Activated CD4-positive, alpha-beta T cell treated with anti-CD3 and anti-CD28 coated beads for 36 hours (primary cell): ENCODE results near the gene SERPINA10. TPM values are rescaled to one million over a fixed set of nuclear protein-coding genes. Genes with fewer than 3 reads are reported as not detected.
"Not testable (repeated sequence)": the region's sequence is repeated elsewhere in the genome, so short reads cannot be mapped to it uniquely, and the experiment has no call there.

Source experiments
- ATAC-seq: fragments of 200-7000 bp; cut with Tn5 transposase; one replicate; pipeline ENCODE4 v1.10.0; 2021; ENCODE audit warnings: mild to moderate bottlenecking, moderate library complexity
- CTCF ChIA-PET: fragments of 350-600 bp; sonication (Branson Sonifier 250); formaldehyde crosslinking; loops from one replicate; lab custom pipeline; 2021; ENCODE audit warnings: antibody characterized with exemption; lab: Charles Lee
- POLR2A ChIA-PET: fragments of 350-600 bp; sonication (Branson Sonifier 250); formaldehyde crosslinking; loops from one replicate; lab custom pipeline; 2021; ENCODE audit warnings: antibody characterized with exemption, inconsistent platforms; lab: Charles Lee
- DNase-seq: peaks from one replicate; pipeline ENCODE4 v3.0.0-alpha.2; 2020
- H3K27ac Mint-ChIP-seq: one replicate; pipeline ENCODE4 v1.8.0; 2021; ENCODE audit warnings: mixed read lengths
- H3K27me3 Mint-ChIP-seq: one replicate; pipeline ENCODE4 v1.8.0; 2021; ENCODE audit warnings: mixed read lengths
- H3K36me3 Mint-ChIP-seq: one replicate; pipeline ENCODE4 v1.8.0; 2021; ENCODE audit warnings: low read depth, mixed read lengths
- H3K4me1 Mint-ChIP-seq: one replicate; pipeline ENCODE4 v1.8.0; 2021; ENCODE audit warnings: mixed read lengths
- H3K4me3 Mint-ChIP-seq: one replicate; pipeline ENCODE4 v1.8.0; 2021; ENCODE audit warnings: mild to moderate bottlenecking, moderate library complexity, mixed read lengths
- H3K9me3 Mint-ChIP-seq: one replicate; pipeline ENCODE4 v1.8.0; 2021; ENCODE audit warnings: low read depth, mixed read lengths
- intact Hi-C, 2 experiments: fragments of 100-400 bp; cut with DNase I in 1 of 2; cut with micrococcal nuclease in 1 of 2; formaldehyde crosslinking; loops; one replicate each; pipeline versions ENCODE4 v1.14.2 to v1.15.1; 2022 to 2024; cut with DNase I, micrococcal nuclease
- total RNA-seq, 2 experiments: library from RNA; stranded (reverse); gene quantifications; one replicate each; pipeline ENCODE4 v1.2.3, GENCODE V29; 2021

Gene SERPINA10
- total RNA-seq, 2 experiments from 2014 or later, result not detected

GRCh38 chr14:94312481-94313246, 19.6 kb upstream of the SERPINA10 start:
- Mint-ChIP-seq H3K27me3 (peaks cover 5% of the 10 kb centered on the region), H3K4me1 (no peaks in the 10 kb centered on the region), H3K9me3 (peaks cover 3% of the 10 kb centered on the region), H3K27ac (no peak overlapping the region), H3K4me3 (no peak overlapping the region), H3K36me3 (peaks cover 9% of the 10 kb centered on the region)
- POLR2A ChIA-PET, result no interaction called here
- CTCF ChIA-PET, result interaction anchor here (0.8 kb wide), 1 partner anchor 16 kb away, joined by 3 read pairs; no protein-coding TSS in a partner anchor
- ATAC-seq (no peak), DNase-seq (no peak)
- intact Hi-C loops, result no loop called here

- Mint-ChIP-seq H3K36me3 (peaks cover 9% of the 10 kb centered on the region), H3K4me1 (no peaks in the 10 kb centered on the region), H3K27me3 (peaks cover 5% of the 10 kb centered on the region), H3K9me3 (peaks cover 7% of the 10 kb centered on the region), H3K4me3 (no peak overlapping the region), H3K27ac (no peak overlapping the region)
- DNase-seq (no peak), ATAC-seq (no peak)
- ChIA-PET POLR2A (no interaction called here), CTCF (no interaction called here)
- intact Hi-C loops, result no loop called here
Measured at GRCh38 chr14:94310248-94310647, 17.2 kb upstream of the SERPINA10 start.

- no peaks in the 10 kb centered on the region for H3K4me1 Mint-ChIP-seq
- peaks cover 5% of the 10 kb centered on the region for H3K27me3 Mint-ChIP-seq
- H3K9me3 Mint-ChIP-seq, result peaks cover 7% of the 10 kb centered on the region
- POLR2A ChIA-PET, result no interaction called here
- peaks cover 9% of the 10 kb centered on the region for H3K36me3 Mint-ChIP-seq
- H3K4me3 Mint-ChIP-seq, result no peak overlapping the region
- no peak overlapping the region for H3K27ac Mint-ChIP-seq
- CTCF ChIA-PET, result no interaction called here
- DNase-seq (no peak), ATAC-seq (no peak)
- intact Hi-C loops, result loop anchor here (5.0 kb wide), 2 partner anchors 172 to 177 kb away; no protein-coding TSS in a partner anchor
Measured at GRCh38 chr14:94309721-94310120, 16.7 kb upstream of the SERPINA10 start.

- DNase-seq (no peak), ATAC-seq (no peak)
- peaks cover 7% of the 10 kb centered on the region for H3K9me3 Mint-ChIP-seq
- POLR2A ChIA-PET, result no interaction called here
- no peaks in the 10 kb centered on the region for H3K4me1 Mint-ChIP-seq
- peaks cover 9% of the 10 kb centered on the region for H3K36me3 Mint-ChIP-seq
- no peak overlapping the region for H3K4me3 Mint-ChIP-seq
- no peak overlapping the region for H3K27ac Mint-ChIP-seq
- CTCF ChIA-PET, result interaction anchor here (1.5 to 2.5 kb wide), 4 partner anchors 13 to 176 kb away, joined by 3 to 10 read pairs (median 6); partner anchors contain the start of gene SERPINA10
- H3K27me3 Mint-ChIP-seq, result peaks cover 5% of the 10 kb centered on the region
- intact Hi-C loops, result loop anchor here (1.0 to 5.0 kb wide), 3 partner anchors 170 to 271 kb away; no protein-coding TSS in a partner anchor
Measured at GRCh38 chr14:94307410-94307992, 14.4 kb upstream of the SERPINA10 start.

- CTCF ChIA-PET, result interaction anchor here (0.6 to 2.5 kb wide), 7 partner anchors 12 to 332 kb away, joined by 3 to 10 read pairs (median 4); partner anchors contain the start of gene SERPINA10
- no peak for ATAC-seq
- Mint-ChIP-seq H3K27me3 (peaks cover 5% of the 10 kb centered on the region), H3K27ac (no peak overlapping the region), H3K4me1 (no peaks in the 10 kb centered on the region), H3K9me3 (peaks cover 7% of the 10 kb centered on the region), H3K36me3 (peaks cover 9% of the 10 kb centered on the region), H3K4me3 (no peak overlapping the region)
- no peak for DNase-seq
- intact Hi-C loops, result loop anchor here (5.0 kb wide), 2 partner anchors 169 to 174 kb away; no protein-coding TSS in a partner anchor
- POLR2A ChIA-PET, result no interaction called here
Measured at GRCh38 chr14:94306047-94306978, 13.2 kb upstream of the SERPINA10 start.

- peaks cover 5% of the 10 kb centered on the region for H3K27me3 Mint-ChIP-seq
- DNase-seq, result no peak
- H3K9me3 Mint-ChIP-seq, result peaks cover 7% of the 10 kb centered on the region
- peaks cover 9% of the 10 kb centered on the region for H3K36me3 Mint-ChIP-seq
- intact Hi-C loops, result loop anchor here (5.0 kb wide), 2 partner anchors 168 to 173 kb away; no protein-coding TSS in a partner anchor
- no peak overlapping the region for H3K27ac Mint-ChIP-seq
- ChIA-PET CTCF (interaction anchor here (0.6 to 2.5 kb wide), 7 partner anchors 11 to 333 kb away, joined by 3 to 6 read pairs (median 4); partner anchors contain the start of gene SERPINA10), POLR2A (no interaction called here)
- no peaks in the 10 kb centered on the region for H3K4me1 Mint-ChIP-seq
- H3K4me3 Mint-ChIP-seq, result no peak overlapping the region
- ATAC-seq, result no peak
Measured at GRCh38 chr14:94305620-94306019, 12.6 kb upstream of the SERPINA10 start.

- intact Hi-C loops, result no loop called here
- CTCF ChIA-PET, result interaction anchor here (0.5 to 0.9 kb wide), 3 partner anchors 26 to 245 kb away, joined by 3 to 4 read pairs (median 3); no protein-coding TSS in a partner anchor
- POLR2A ChIA-PET, result no interaction called here
- Mint-ChIP-seq H3K36me3 (peaks cover 9% of the 10 kb centered on the region), H3K27me3 (peaks cover 5% of the 10 kb centered on the region), H3K27ac (no peak overlapping the region), H3K9me3 (peaks cover 10% of the 10 kb centered on the region), H3K4me3 (no peak overlapping the region), H3K4me1 (no peaks in the 10 kb centered on the region)
- ATAC-seq, result no peak
- no peak for DNase-seq
Measured at GRCh38 chr14:94304243-94304642, 11.2 kb upstream of the SERPINA10 start.

- H3K4me3 Mint-ChIP-seq, result no peak overlapping the region
- DNase-seq (no peak), ATAC-seq (no peak)
- POLR2A ChIA-PET, result no interaction called here
- peaks cover 7% of the 10 kb centered on the region for H3K36me3 Mint-ChIP-seq
- H3K4me1 Mint-ChIP-seq, result no peaks in the 10 kb centered on the region
- intact Hi-C loops, result no loop called here
- CTCF ChIA-PET, result no interaction called here
- H3K9me3 Mint-ChIP-seq, result peaks cover 7% of the 10 kb centered on the region
- no peaks in the 10 kb centered on the region for H3K27me3 Mint-ChIP-seq
- H3K27ac Mint-ChIP-seq, result no peak overlapping the region
Measured at GRCh38 chr14:94303111-94303510, 10.0 kb upstream of the SERPINA10 start.

GRCh38 chr14:94298130-94298529, 5.1 kb upstream of the SERPINA10 start:
- Mint-ChIP-seq H3K36me3 (peaks cover 15% of the 10 kb centered on the region), H3K27me3 (no peaks in the 10 kb centered on the region)
- intact Hi-C loops, result no loop called here

GRCh38 chr14:94296181-94296545, 3.1 kb upstream of the SERPINA10 start:
- peaks cover 15% of the 10 kb centered on the region for H3K36me3 Mint-ChIP-seq
- intact Hi-C loops, result not testable (repeated sequence)
- peak; percentile 63 for ATAC-seq

More at GRCh38 chr14:94298130-94298529, 5.1 kb upstream of the SERPINA10 start:
- no peak overlapping the region for H3K4me3 Mint-ChIP-seq
- DNase-seq (no peak), ATAC-seq (no peak)
- peaks cover 7% of the 10 kb centered on the region for H3K4me1 Mint-ChIP-seq
- ChIA-PET CTCF (no interaction called here), POLR2A (no interaction called here)
- H3K9me3 Mint-ChIP-seq, result peaks cover 7% of the 10 kb centered on the region
- H3K27ac Mint-ChIP-seq, result no peak overlapping the region

More at GRCh38 chr14:94296181-94296545, 3.1 kb upstream of the SERPINA10 start:
- POLR2A ChIA-PET, H3K4me3 Mint-ChIP-seq, H3K9me3 Mint-ChIP-seq, H3K27me3 Mint-ChIP-seq, DNase-seq, CTCF ChIA-PET, H3K4me1 Mint-ChIP-seq: not testable (repeated sequence)
- H3K27ac Mint-ChIP-seq, result peak overlapping the region; percentile 6
